ENCODE measurements around the gene PI4KB. TPM values are rescaled to one million over a fixed set of nuclear protein-coding genes. Genes with fewer than 3 reads are reported as not detected.

Gene PI4KB
- total RNA-seq, 1 experiment from 2014 or later, result 50.7 TPM

- Mint-ChIP-seq H3K36me3 (ENCODE audit: insufficient read depth, unreplicated experiment) (peaks cover 34% of the 10 kb centered on the region), H3K27me3 (ENCODE audit: unreplicated experiment) (no peaks in the 10 kb centered on the region), H3K9me3 (ENCODE audit: low read depth, unreplicated experiment) (peaks cover 8% of the 10 kb centered on the region), H3K4me3 (ENCODE audit: low read depth, unreplicated experiment) (peak overlapping the region; percentile 95), H3K27ac (ENCODE audit: unreplicated experiment) (peak overlapping the region; percentile 95), H3K4me1 (ENCODE audit: low read depth, unreplicated experiment) (peaks cover 24% of the 10 kb centered on the region)
- intact Hi-C loops (cut with micrococcal nuclease; ENCODE audit: unreplicated experiment), result no loop called here
- no peak for DNase-seq
- CTCF ChIA-PET, result no interaction called here
- no peak for TF ChIP-seq CTCF (IDR thresholded peaks at IDR 0.05; ENCODE audit: unreplicated experiment)
- BruUV-seq (replicated peaks), result no TSS peak
Observed at GRCh38 chr1:151347523-151348246, 20.5 kb upstream of the PI4KB start.

- Mint-ChIP-seq H3K9me3 (ENCODE audit: low read depth, unreplicated experiment) (peaks cover 4% of the 10 kb centered on the region), H3K4me1 (ENCODE audit: low read depth, unreplicated experiment) (peaks cover 24% of the 10 kb centered on the region), H3K27ac (ENCODE audit: unreplicated experiment) (peak within 1 kb of the TSS; percentile 95), H3K27me3 (ENCODE audit: unreplicated experiment) (no peaks in the 10 kb centered on the region), H3K4me3 (ENCODE audit: low read depth, unreplicated experiment) (peak within 1 kb of the TSS; percentile 95), H3K36me3 (ENCODE audit: insufficient read depth, unreplicated experiment) (peaks cover 39% of the 10 kb centered on the region)
- intact Hi-C loops (cut with micrococcal nuclease; ENCODE audit: unreplicated experiment), result no loop called here
- TSS peak; percentile 90 for BruUV-seq (replicated peaks)
- peak; percentile 97 for DNase-seq
- no peak for TF ChIP-seq CTCF (IDR thresholded peaks at IDR 0.05; ENCODE audit: unreplicated experiment)
- CTCF ChIA-PET, result interaction anchor here (0.7 kb wide), 1 partner anchor 655 kb away, joined by 5 read pairs; no protein-coding TSS in a partner anchor
Observed at GRCh38 chr1:151346769-151347522, 19.7 kb upstream of the PI4KB start, which contains the start of gene RFX5. Gene RFX5, minus strand, starts transcription at chr1:151347252. Its CDS starts 932 bp downstream, at chr1:151346320.

- intact Hi-C loops (cut with micrococcal nuclease; ENCODE audit: unreplicated experiment), result no loop called here
- H3K4me1 Mint-ChIP-seq (ENCODE audit: low read depth, unreplicated experiment), result peaks cover 24% of the 10 kb centered on the region
- no peak for TF ChIP-seq CTCF (IDR thresholded peaks at IDR 0.05; ENCODE audit: unreplicated experiment)
- peak overlapping the region; percentile 95 for H3K27ac Mint-ChIP-seq (ENCODE audit: unreplicated experiment)
- BruUV-seq (replicated peaks), result TSS peak; percentile 74
- H3K9me3 Mint-ChIP-seq (ENCODE audit: low read depth, unreplicated experiment), result peaks cover 2% of the 10 kb centered on the region
- CTCF ChIA-PET, result interaction anchor here (0.7 kb wide), 1 partner anchor 655 kb away, joined by 5 read pairs; no protein-coding TSS in a partner anchor
- H3K4me3 Mint-ChIP-seq (ENCODE audit: low read depth, unreplicated experiment), result peak overlapping the region; percentile 95
- H3K36me3 Mint-ChIP-seq (ENCODE audit: insufficient read depth, unreplicated experiment), result peaks cover 39% of the 10 kb centered on the region
- DNase-seq, result no peak
- H3K27me3 Mint-ChIP-seq (ENCODE audit: unreplicated experiment), result no peaks in the 10 kb centered on the region
Observed at GRCh38 chr1:151346082-151346768, 19.0 kb upstream of the PI4KB start.

- no peak for DNase-seq
- no peak for TF ChIP-seq CTCF (IDR thresholded peaks at IDR 0.05; ENCODE audit: unreplicated experiment)
- BruUV-seq (replicated peaks), result no TSS peak
- intact Hi-C loops (cut with micrococcal nuclease; ENCODE audit: unreplicated experiment), result loop anchor here (5.0 kb wide), 1 partner anchor 53 kb away; the partner anchor contains the start of gene PSMB4
- Mint-ChIP-seq H3K4me3 (ENCODE audit: low read depth, unreplicated experiment) (no peak overlapping the region), H3K27ac (ENCODE audit: unreplicated experiment) (no peak overlapping the region), H3K27me3 (ENCODE audit: unreplicated experiment) (no peaks in the 10 kb centered on the region), H3K36me3 (ENCODE audit: insufficient read depth, unreplicated experiment) (peaks cover 39% of the 10 kb centered on the region), H3K9me3 (ENCODE audit: low read depth, unreplicated experiment) (no peaks in the 10 kb centered on the region), H3K4me1 (ENCODE audit: low read depth, unreplicated experiment) (peaks cover 24% of the 10 kb centered on the region)
- CTCF ChIA-PET, result interaction anchor here (0.6 kb wide), 1 partner anchor 59 kb away, joined by 3 read pairs; no protein-coding TSS in a partner anchor
Observed at GRCh38 chr1:151344291-151344690, 17.1 kb upstream of the PI4KB start.
